GM23338 (cell line): ENCODE data around the gene FNDC3B. TPM values are rescaled to one million over a fixed set of nuclear protein-coding genes. Genes with fewer than 3 reads are reported as not detected.

ENCODE experiments used
- ATAC-seq: fragments of 200-7000 bp; cut with Tn5 transposase; 3 replicates; pipeline ENCODE4 v1.9.1; 2020
- DNase-seq: peaks from one replicate; pipeline ENCODE4 v3.0.0-alpha.2; 2015; ENCODE audit warnings: low spot score
- H2AFZ ChIP-seq: fragments of 200-600 bp; sonication (generic); 2 replicates; pipeline ENCODE4 v1.8.0; 2016; ENCODE audit warnings: antibody characterized with exemption, mild to moderate bottlenecking, moderate library complexity
- H3F3A ChIP-seq: fragments of 200-600 bp; sonication (generic); replicated peaks from 2 replicates; pipeline ENCODE4 v1.8.0; 2017; ENCODE audit warnings: antibody characterized with exemption, mixed run types, low read depth
- H3K27ac ChIP-seq: fragments of 200-600 bp; sonication (generic); 2 replicates; pipeline ENCODE4 v1.6.1; 2016; ENCODE audit warnings: low read depth
- H3K27me3 ChIP-seq: fragments of 200-600 bp; sonication (generic); 2 replicates; pipeline ENCODE4 v1.8.0; 2016; ENCODE audit warnings: mild to moderate bottlenecking, mixed run types, moderate library complexity; ENCODE audit not compliant: insufficient read depth
- H3K36me3 ChIP-seq: fragments of 200-600 bp; sonication (generic); 2 replicates; pipeline ENCODE4 v1.8.0; 2016; ENCODE audit warnings: mild to moderate bottlenecking; ENCODE audit not compliant: insufficient read depth
- H3K4me1 ChIP-seq: fragments of 200-600 bp; sonication (generic); 2 replicates; pipeline ENCODE4 v1.8.0; 2016; ENCODE audit warnings: mild to moderate bottlenecking, moderate library complexity; ENCODE audit not compliant: insufficient read depth
- H3K4me2 ChIP-seq: fragments of 200-600 bp; sonication (generic); 2 replicates; pipeline ENCODE4 v1.7.1; 2017; ENCODE audit warnings: mixed run types
- H3K4me3 ChIP-seq: fragments of 200-600 bp; sonication (generic); 2 replicates; pipeline ENCODE4 v1.6.1; 2016; ENCODE audit warnings: mixed run types
- H3K79me2 ChIP-seq: fragments of 200-600 bp; sonication (generic); replicated peaks from 2 replicates; pipeline ENCODE4 v1.8.0; 2017; ENCODE audit warnings: mild to moderate bottlenecking; ENCODE audit not compliant: insufficient read depth
- H3K9me2 ChIP-seq: fragments of 200-600 bp; sonication (generic); 2 replicates; pipeline ENCODE4 v1.8.0; 2017; ENCODE audit not compliant: insufficient read depth
- H4K20me1 ChIP-seq: fragments of 200-600 bp; sonication (generic); replicated peaks from 2 replicates; pipeline ENCODE4 v1.8.0; 2017; ENCODE audit warnings: mild to moderate bottlenecking; ENCODE audit not compliant: insufficient read depth
- H3K27ac Mint-ChIP-seq: 2 replicates; pipeline ENCODE4 v1.8.0; 2020; ENCODE audit warnings: inconsistent platforms, mild to moderate bottlenecking, moderate library complexity, mixed read lengths
- H3K27me3 Mint-ChIP-seq: 3 replicates; pipeline ENCODE4 v1.8.0; 2022; ENCODE audit warnings: low read depth, mild to moderate bottlenecking, moderate library complexity, mixed read lengths, inconsistent platforms; ENCODE audit not compliant: insufficient read depth, poor library complexity
- H3K36me3 Mint-ChIP-seq: 3 replicates; pipeline ENCODE4 v1.8.0; 2021; ENCODE audit warnings: low read depth, mild to moderate bottlenecking, inconsistent platforms, moderate library complexity, mixed read lengths
- H3K4me1 Mint-ChIP-seq: 3 replicates; pipeline ENCODE4 v1.8.0; 2020; ENCODE audit warnings: mild to moderate bottlenecking, inconsistent platforms, mixed read lengths
- H3K4me3 Mint-ChIP-seq: 3 replicates; pipeline ENCODE4 v1.8.0; 2021; ENCODE audit warnings: moderate library complexity, mild to moderate bottlenecking, inconsistent platforms, mixed read lengths
- H3K9me3 Mint-ChIP-seq: 3 replicates; pipeline ENCODE4 v1.8.0; 2020; ENCODE audit warnings: moderate library complexity, mild to moderate bottlenecking, inconsistent platforms, mixed read lengths
- ETS1 ChIP-seq: IDR thresholded peaks from 2 replicates; pipeline ENCODE4 v1.6.1; 2016; ENCODE audit warnings: antibody characterized with exemption
- EZH2 ChIP-seq: fragments of 200-600 bp; sonication (generic); IDR thresholded peaks from one replicate; pipeline ENCODE4 v1.8.0; 2017; ENCODE audit warnings: antibody characterized with exemption, mild to moderate bottlenecking, low read depth; ENCODE audit not compliant: unreplicated experiment
- EZH2phosphoT487 ChIP-seq: fragments of 200-600 bp; sonication (generic); IDR thresholded peaks from one replicate; pipeline ENCODE4 v1.8.1; 2018; ENCODE audit warnings: antibody characterized with exemption; ENCODE audit not compliant: unreplicated experiment
- JUNB ChIP-seq: IDR thresholded peaks from one replicate; pipeline ENCODE4 v1.6.1; 2016; ENCODE audit warnings: antibody characterized with exemption; ENCODE audit not compliant: unreplicated experiment
- NANOG ChIP-seq: IDR thresholded peaks from 2 replicates; pipeline ENCODE4 v1.6.1; 2016; ENCODE audit warnings: antibody characterized with exemption, borderline replicate concordance
- POLR2AphosphoS5 ChIP-seq: IDR thresholded peaks from 2 replicates; pipeline ENCODE4 v1.6.1; 2016; ENCODE audit warnings: antibody characterized with exemption, low read depth
- REST ChIP-seq: IDR thresholded peaks from one replicate; pipeline ENCODE4 v1.6.1; 2018; ENCODE audit warnings: antibody characterized with exemption; ENCODE audit not compliant: unreplicated experiment
- STAT1 ChIP-seq: IDR thresholded peaks from one replicate; pipeline ENCODE4 v1.6.1; 2016; ENCODE audit warnings: antibody characterized with exemption; ENCODE audit not compliant: unreplicated experiment
- ZNF114 ChIP-seq: fragments of 250-450 bp; sonication (Bioruptor Pico); IDR thresholded peaks from 2 replicates; pipeline ENCODE4 v1.5.0; 2020; ENCODE audit warnings: mild to moderate bottlenecking, moderate library complexity
- ZNF331 ChIP-seq: fragments of 250-450 bp; sonication (Bioruptor Pico); IDR thresholded peaks from 2 replicates; pipeline ENCODE4 v1.5.0; 2020; ENCODE audit warnings: low read depth, mild to moderate bottlenecking, moderate library complexity
- polyA plus RNA-seq: library from polyadenylated mRNA; unstranded; fragments of >200 nt; fragmentation: Nextera tagmentation; extraction: Ambion mirVana; gene quantifications from 2 replicates; pipeline ENCODE4 v1.2.1, GENCODE V29; 2016
- total RNA-seq: library from RNA; depleted of rRNA; stranded (reverse); fragments of >200 nt; shearing (Covaris generic); gene quantifications from 2 replicates; pipeline ENCODE4 v1.2.3, GENCODE V29; 2014

The FNDC3B gene
- total and polyA plus RNA-seq, 2 experiments from 2014 or later: 19.1 to 55.4 TPM

- no peak for TF ChIP-seq JUNB
- no peak for TF ChIP-seq POLR2AphosphoS5
- no peak for TF ChIP-seq ZNF331 (CRISPR knock-in tag)
- no peak for TF ChIP-seq STAT1
- TF ChIP-seq EZH2phosphoT487: no peak
- no peak for TF ChIP-seq NANOG
- no peak for TF ChIP-seq ZNF114 (CRISPR knock-in tag)
- no peak for TF ChIP-seq ETS1
- no peak for TF ChIP-seq EZH2
Measured at GRCh38 chr3:172258624-172259023, 219.2 kb downstream of the FNDC3B start (continued).

GRCh38 chr3:172259111-172259541 is 219.7 kb downstream of the FNDC3B start:
- Mint-ChIP-seq H3K9me3 (no peaks in the 10 kb centered on the region; the same call in 2 of the 3 replicates), H3K36me3 (peaks cover 19% of the 10 kb centered on the region), H3K4me1 (peaks cover 41% of the 10 kb centered on the region), H3K27ac (peak overlapping the region; percentile 56), H3K4me3 (no peak overlapping the region), H3K27me3 (peaks cover 4% of the 10 kb centered on the region)
- no peak for TF ChIP-seq POLR2AphosphoS5
- no peaks in the 10 kb centered on the region for H3F3A ChIP-seq
- H3K4me3 ChIP-seq: no peak overlapping the region
- no peaks in the 10 kb centered on the region for H4K20me1 ChIP-seq
- H3K9me2 ChIP-seq: no peaks in the 10 kb centered on the region
- peak overlapping the region; percentile 55 for H3K27ac ChIP-seq
- DNase-seq: no peak
- H3K79me2 ChIP-seq: peaks cover 7% of the 10 kb centered on the region; the same call in 1 of the 2 replicates
- H2AFZ ChIP-seq: no peak overlapping the region
- no peaks in the 10 kb centered on the region; the same call in 1 of the 2 replicates for H3K36me3 ChIP-seq
- no peak overlapping the region for H3K4me2 ChIP-seq
- peaks cover 36% of the 10 kb centered on the region for H3K4me1 ChIP-seq
- H3K27me3 ChIP-seq: no peaks in the 10 kb centered on the region
- no peak for ATAC-seq

- no peak for TF ChIP-seq REST
- TF ChIP-seq ZNF114 (CRISPR knock-in tag): no peak
- no peak for TF ChIP-seq STAT1
- TF ChIP-seq EZH2: no peak
- TF ChIP-seq NANOG: no peak
- TF ChIP-seq POLR2AphosphoS5: no peak
- no peak overlapping the region for H3K4me3 Mint-ChIP-seq
- no peaks in the 10 kb centered on the region; the same call in 2 of the 3 replicates for H3K9me3 Mint-ChIP-seq
- H3K27me3 Mint-ChIP-seq: peaks cover 4% of the 10 kb centered on the region
- ATAC-seq (no peak), DNase-seq (no peak)
- no peak overlapping the region for H3K4me2 ChIP-seq
- peaks cover 36% of the 10 kb centered on the region for H3K4me1 ChIP-seq
- H3K27ac Mint-ChIP-seq: no peak overlapping the region
- no peaks in the 10 kb centered on the region for H3K27me3 ChIP-seq
- H2AFZ ChIP-seq: no peak overlapping the region
- peaks cover 12% of the 10 kb centered on the region; the same call in 1 of the 2 replicates for H3K79me2 ChIP-seq
- H3K36me3 Mint-ChIP-seq: peaks cover 19% of the 10 kb centered on the region
- H4K20me1 ChIP-seq: no peaks in the 10 kb centered on the region
- no peaks in the 10 kb centered on the region for H3K9me2 ChIP-seq
- peak overlapping the region; percentile 55; the same call in 1 of the 2 replicates for H3K27ac ChIP-seq
- no peak overlapping the region for H3K4me3 ChIP-seq
- H3K36me3 ChIP-seq: no peaks in the 10 kb centered on the region
- peaks cover 41% of the 10 kb centered on the region for H3K4me1 Mint-ChIP-seq
- no peaks in the 10 kb centered on the region for H3F3A ChIP-seq
Measured at GRCh38 chr3:172259726-172260248, 220.4 kb downstream of the FNDC3B start.
